Panc1 (cell line): ENCODE measurements around the gene PTCD2.
A peak's percentile ranks its signal among the peaks of the same experiment; 100 is the strongest.

ENCODE experiments used
- CTCF ChIP-seq: fragments of 450-650 bp; IDR thresholded peaks from 2 replicates; pipeline ENCODE4 v1.5.1; 2017; ENCODE audit warnings: mild to moderate bottlenecking
- POLR2AphosphoS5 ChIP-seq: IDR thresholded peaks from 2 replicates; pipeline ENCODE4 v1.6.1; 2012; ENCODE audit warnings: mild to moderate bottlenecking, low read depth, low read length, moderate library complexity
- REST ChIP-seq, 2 experiments: IDR thresholded peaks; 2 replicates each; pipeline ENCODE4 v1.6.1; 2011 to 2012; ENCODE audit warnings: low read depth in 2 of 2, control low read depth in 1 of 2, low read length in 1 of 2, mild to moderate bottlenecking in 1 of 2, moderate library complexity in 1 of 2; ENCODE audit not compliant: insufficient read depth in 1 of 2

GRCh38 chr5:72366324-72366976, 46.3 kb downstream of the PTCD2 start:
- TF ChIP-seq CTCF: peak; percentile 85
- TF ChIP-seq POLR2AphosphoS5: no peak; the same call in 1 of the 2 replicates
- TF ChIP-seq REST (IDR thresholded peaks at IDR 0.05; ENCODE audit: insufficient read depth in 1 of 2, low read depth in 2 of 2, low read length in 1 of 2): no peak
